Measurements from ENCODE around the gene IKBKE.

IKBKE gene

DNA sequence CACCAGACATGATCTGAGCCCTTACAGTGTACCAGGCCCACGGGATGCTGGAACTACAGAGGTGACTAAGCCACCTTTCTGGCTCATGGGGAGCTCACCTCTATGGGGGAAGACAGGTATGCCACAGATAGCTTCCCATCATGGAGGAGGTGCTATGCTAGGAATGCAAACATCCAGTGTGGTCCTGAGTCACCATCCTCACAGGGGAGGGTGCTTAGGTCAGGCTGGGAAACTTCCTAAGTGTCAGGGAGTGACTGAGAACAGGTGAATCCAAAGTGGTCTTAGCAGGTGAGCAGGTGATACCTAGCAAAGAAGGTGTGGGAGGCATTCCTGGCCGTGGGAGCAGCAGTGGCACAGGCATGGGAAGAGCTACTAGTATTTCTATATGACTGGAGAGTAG lies 28.4 kb downstream of the IKBKE start:
- DNase-seq, result no peak

GRCh38 chr1:206500046-206500445 lies 29.8 kb downstream of the IKBKE start:
- no peak for DNase-seq

DNA sequence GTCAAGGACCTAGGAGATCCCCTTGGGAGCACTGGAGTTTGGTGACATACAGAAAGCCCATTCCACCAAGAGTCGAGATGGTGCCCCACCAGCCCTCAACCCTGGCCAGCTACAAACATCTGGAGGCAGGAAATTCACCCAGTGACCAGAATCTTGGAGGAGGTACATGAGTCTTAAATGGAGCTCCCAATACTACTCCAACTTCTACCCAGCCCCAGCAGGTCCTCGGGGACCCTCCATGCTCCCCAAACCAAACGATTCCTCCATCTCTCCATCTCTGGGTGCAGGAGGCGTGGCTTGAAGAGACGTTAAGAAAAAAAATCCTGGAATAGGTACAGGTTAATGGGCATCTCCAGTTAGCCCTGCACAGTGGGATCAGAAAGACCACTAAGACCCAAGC lies 31.6 kb downstream of the IKBKE start:
- no peak for DNase-seq

DNA sequence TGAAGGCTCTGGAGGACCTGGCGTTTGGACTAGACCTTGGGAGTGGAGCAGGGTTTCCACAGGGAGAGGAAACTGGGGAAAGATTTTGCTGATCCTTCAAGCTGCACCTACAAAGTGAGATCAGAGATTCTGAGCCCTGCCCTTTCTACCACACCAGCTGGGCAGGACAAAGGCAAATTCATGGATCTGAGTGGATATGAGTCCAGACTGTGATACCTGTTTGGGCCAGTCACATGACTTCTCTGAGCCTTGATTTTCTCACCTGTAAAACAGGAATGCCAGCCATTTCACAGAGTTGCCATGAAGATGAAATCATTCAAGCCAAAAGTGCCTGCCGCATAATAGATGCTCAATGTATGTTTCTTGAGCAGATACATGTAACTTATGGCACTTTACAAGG lies 32.1 kb downstream of the IKBKE start:
- DNase-seq, result no peak

GRCh38 chr1:206502812-206503211 lies 32.5 kb downstream of the IKBKE start:
- no peak for DNase-seq

- peak; percentile 45 for DNase-seq
Measured at GRCh38 chr1:206503591-206504362, 33.5 kb downstream of the IKBKE start.

DNA sequence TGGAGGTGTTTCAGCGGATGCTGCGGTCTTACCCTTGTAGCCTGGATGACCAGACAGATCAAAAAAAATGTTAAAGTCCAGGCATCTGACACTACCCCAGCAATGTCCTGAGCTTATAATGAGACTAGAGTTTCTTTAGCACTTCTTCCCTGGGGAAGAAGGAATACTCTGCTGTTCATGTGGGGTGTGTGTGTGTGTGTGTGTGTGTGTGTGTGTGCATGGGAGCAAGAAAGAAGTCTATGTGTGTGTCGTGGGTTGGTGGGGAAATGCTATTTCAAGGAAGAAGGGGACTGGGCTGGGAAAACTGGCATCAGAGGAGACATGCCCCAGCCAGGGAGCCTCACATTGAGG lies 34.1 kb downstream of the IKBKE start:
- DNase-seq, result no peak

GRCh38 chr1:206505702-206506355 lies 35.6 kb downstream of the IKBKE start:
- no peak for DNase-seq

DNA sequence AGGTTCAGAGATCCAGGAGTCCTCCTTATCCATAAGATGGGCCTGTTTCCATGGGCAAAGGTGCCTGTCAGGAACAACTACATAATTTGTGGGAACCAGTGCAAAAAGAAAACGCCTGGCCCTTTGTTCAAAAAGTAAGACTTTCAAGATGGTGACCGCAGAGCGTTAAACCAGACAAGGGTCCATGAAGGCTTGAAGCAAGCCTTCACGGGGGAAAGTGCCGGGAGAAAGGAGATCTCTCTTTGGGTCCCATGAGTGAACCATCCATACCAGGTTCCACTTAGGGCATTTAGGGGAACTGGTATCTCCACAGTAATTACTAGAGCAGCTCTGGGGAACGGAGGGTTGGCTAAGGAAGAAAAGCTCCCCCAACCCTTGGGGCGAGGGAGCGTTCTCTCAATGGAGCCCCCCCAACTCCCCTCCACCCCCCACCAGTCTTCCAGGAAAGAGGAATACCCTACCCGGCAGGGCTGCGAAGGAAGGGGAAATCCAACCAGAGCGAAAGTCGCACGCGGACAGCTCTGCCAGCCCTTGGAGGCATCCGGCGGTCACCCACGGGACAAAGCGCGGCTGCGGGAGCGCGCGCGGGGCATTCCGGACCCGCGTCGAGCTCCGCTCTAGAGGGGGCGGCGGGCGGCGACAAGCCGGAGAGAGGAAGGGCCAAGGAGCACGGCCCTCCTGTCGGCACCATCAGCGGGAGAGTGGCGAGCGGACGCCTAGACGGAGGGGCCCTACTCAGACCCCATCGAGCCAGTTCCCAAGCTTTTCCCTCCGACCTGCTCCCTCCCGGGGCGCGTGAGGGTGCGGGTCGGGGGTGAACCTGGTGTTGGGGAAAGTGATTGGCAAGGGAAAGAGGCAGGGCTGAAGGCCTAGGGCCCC lies 36.4 kb downstream of the IKBKE start:
- DNase-seq, result peak; percentile 37

DNA sequence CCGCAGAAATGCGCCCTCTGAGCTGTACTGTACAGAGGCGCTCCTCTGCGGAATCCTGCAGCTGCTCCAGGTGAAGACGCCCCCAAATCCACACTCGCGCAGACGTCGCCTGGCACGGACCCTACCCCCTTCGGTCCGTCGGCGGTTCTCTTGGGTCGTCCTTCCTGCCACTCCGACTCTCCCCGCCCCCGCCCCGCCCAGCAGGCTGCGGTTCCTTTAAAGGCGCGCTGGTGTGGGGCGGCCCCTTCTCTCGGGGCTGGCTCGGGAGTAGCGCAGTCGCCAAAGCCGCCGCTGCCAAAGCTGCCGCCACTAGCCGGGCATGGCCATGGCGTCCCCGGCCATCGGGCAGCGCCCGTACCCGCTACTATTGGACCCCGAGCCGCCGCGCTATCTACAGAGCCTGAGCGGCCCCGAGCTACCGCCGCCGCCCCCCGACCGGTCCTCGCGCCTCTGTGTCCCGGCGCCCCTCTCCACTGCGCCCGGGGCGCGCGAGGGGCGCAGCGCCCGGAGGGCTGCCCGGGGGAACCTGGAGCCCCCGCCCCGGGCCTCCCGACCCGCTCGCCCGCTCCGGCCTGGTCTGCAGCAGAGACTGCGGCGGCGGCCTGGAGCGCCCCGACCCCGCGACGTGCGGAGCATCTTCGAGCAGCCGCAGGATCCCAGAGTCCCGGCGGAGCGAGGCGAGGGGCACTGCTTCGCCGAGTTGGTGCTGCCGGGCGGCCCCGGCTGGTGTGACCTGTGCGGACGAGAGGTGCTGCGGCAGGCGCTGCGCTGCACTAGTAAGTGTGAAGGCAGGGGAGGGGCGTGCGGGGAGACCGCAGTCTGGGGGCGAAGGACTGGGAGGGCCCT lies 37.2 kb downstream of the IKBKE start, which contains the start of gene RASSF5:
TSS of gene RASSF5 (plus strand) at position 248 of the 846 bp plus-strand sequence. CDS start at position 320, 72 bp downstream.
- DNase-seq, result peak; percentile 85

GRCh38 chr1:206508130-206508889 lies 38.0 kb downstream of the IKBKE start:
- no peak for DNase-seq

DNA sequence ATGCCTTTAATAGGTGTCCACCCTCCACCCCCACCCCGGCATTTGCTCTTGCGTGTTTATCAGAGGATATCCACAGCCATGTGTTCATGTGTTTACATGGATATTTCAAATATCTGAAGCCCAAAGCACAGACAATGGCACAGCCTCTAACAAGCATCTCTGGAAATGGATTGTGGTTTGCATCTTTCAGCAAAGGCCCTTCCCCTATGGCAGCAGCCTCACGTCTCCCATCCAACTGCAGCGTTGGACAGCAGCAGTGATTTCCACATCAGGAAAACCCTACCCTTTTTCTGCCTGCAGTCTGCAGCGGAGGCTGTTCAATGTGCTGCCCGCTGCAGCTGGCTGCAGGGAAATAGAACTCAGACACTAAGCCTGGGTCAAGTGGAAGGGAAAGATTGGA lies 38.7 kb downstream of the IKBKE start:
- no peak for DNase-seq

DNA sequence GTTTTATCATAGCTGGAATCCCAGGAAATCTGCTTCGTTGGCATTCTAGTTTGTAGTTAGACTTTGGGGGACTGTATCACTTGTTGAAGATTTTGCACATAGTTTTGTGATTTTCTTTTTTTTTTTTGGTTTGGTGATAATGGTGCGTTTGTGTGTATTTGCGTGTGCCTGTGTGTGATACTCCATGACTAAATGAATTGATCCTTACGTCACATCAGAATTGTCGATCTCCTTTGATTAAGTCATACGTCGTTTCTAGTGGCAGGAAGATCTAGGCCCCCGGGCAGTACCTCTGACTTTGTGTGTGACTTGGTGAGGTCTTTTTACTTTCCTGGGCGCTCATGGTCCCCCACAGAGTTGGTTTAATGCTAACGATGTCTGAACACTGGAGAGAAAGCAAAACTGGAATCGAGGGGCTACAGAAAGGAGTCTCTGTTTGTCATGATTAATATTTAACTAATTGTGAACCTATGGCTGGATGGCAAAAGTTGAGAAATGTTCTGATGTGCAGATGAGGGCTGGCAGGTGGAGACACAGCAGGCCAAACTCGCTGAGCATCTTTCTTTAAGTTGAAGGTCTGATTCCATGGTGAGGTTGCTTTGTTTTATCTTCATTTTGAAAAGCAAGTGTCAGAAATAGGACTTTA lies 39.5 kb downstream of the IKBKE start:
- DNase-seq, result no peak

DNA sequence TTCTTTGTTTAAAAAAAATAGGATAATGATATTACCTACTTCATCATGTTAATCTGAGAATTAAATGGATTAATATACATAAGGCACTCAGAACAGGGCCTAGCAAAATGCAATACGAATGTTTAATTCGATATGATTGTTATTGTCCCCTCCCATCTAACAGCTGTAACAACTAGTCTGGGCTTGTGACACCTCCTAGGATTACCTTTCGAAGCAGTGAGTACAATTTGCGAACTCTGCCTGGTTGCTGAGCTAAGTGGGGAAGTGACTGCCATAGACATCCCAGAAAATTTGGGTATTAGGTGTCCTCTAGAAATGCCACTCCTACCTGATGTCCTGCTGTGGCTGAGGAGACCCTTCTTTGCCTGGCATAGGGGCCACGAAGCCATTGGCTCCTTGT lies 40.1 kb downstream of the IKBKE start:
- no peak for DNase-seq

GRCh38 chr1:206511362-206512057 lies 41.2 kb downstream of the IKBKE start:
- no peak for DNase-seq

DNA sequence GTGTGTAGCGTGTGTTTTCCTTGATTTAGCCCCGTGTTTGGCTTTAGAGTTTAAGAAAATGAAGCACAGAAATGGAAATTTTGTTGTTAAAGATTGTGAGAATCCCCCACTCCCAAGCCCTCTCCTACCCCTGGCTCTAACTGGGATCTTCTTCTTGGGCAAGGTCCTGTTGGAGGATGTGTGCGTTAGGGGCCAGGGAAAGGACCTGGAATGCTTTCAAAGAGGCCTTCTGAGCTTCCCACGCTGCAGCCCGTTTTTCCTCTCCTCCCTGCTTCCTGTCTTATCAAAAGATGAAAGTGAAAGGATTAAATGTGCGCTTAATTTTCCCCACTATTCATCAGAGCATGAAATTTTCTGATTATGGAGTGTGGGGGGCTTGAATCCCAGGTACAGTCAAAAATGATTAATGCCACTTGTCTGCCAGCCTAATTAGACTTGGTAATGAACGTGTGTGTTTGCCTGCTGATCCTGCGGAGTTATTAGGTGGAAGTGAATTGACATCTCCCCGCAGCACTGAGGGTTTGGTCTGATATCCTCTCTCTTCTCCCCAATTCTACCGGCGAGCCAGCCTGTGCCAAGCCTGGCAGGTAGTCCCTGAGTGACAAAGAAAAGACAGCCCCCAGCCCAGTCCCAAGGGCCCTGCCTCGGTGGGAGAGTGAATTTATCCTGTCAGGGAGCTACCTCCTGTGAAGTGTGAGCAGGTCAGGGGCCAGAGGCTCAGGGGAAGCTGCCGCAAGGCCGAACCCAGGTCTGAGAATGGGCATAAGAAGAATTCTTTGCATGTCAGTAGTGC lies 42.0 kb downstream of the IKBKE start:
- DNase-seq, result no peak

GRCh38 chr1:206512851-206513180 lies 42.5 kb downstream of the IKBKE start:
- no peak for DNase-seq

DNA sequence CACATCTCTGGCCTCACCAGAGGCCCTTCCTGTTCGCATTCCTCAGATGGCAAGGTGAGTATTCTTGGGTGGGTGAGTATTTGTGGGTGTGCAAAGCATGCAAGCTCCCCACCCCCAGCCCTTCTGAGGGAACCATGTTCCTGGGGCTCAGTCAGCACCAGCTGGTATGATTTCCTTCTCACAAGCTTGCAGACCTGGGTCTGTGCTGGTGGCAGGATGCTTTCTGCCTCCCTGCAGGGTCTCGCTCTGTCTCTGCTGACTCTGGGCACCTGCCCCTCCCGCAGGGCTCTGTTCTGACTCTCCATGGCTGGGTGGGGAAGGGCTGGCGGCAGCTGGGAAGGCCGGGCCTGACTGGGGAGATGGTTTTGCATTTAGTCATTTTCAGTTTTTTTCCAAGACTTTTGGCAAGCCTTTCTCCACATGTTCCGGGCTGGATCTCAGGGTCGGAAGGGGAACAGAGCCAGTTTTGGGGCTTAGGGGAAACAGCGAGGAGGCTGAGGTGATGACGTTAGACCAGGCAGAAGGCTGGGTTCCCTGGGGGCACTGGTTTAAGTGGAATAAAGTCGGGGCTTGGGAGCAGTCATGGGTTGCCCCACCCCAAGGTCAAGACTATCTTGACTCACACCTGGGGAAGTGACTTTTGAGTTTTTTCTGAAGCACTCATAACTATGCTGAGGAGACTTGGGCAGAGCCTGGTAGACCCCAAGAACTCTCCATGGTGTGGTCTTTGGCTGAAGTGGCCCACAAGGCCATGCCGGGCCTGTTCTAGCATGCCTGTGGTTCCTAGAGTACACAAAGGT lies 43.2 kb downstream of the IKBKE start:
- no peak for DNase-seq

- DNase-seq, result no peak
Measured at GRCh38 chr1:206514813-206515387, 44.6 kb downstream of the IKBKE start.

Data from CD4-positive, alpha-beta T cell treated with Interleukin-10 for 1 hour (primary cell).